Omental fat pad (tissue), 4 donors: ENCODE measurements around the gene DOCK7. TPM values are rescaled to one million over a fixed set of nuclear protein-coding genes. Genes with fewer than 3 reads are reported as not detected.

Experiments
- ATAC-seq: fragments of 150-250 bp; one replicate; pipeline ENCODE4 v1.9.1; 2016; ENCODE audit warnings: mild to moderate bottlenecking, moderate library complexity; ENCODE audit not compliant: low FRiP score
- DNase-seq: peaks from one replicate; pipeline ENCODE4 v3.0.0-alpha.2; 2019; ENCODE audit warnings: low spot score
- CTCF ChIP-seq, 3 donors: fragments of 450-650 bp; IDR thresholded peaks; one replicate each; pipeline ENCODE4 v1.5.1; 2016 to 2017; ENCODE audit warnings: antibody characterized with exemption in 3 of 3, mild to moderate bottlenecking in 3 of 3, moderate library complexity in 2 of 3
- total RNA-seq, 4 donors: library from RNA; depleted of rRNA; stranded (reverse); fragments of >200 nt; gene quantifications; one replicate each; pipeline ENCODE4 v1.1.0, GENCODE V29; 2016

The DOCK7 gene
- total RNA-seq, 4 donors from 2014 or later = 29.1 to 55.2 (median 31.0) TPM

- ATAC-seq (no peak), DNase-seq (no peak)
- no peak for TF ChIP-seq CTCF (IDR thresholded peaks at IDR 0.05)
These were observed 79.3 kb downstream of the DOCK7 start for GRCh38 chr1:62608905-62609304.

- ATAC-seq (no peak), DNase-seq (no peak)
- TF ChIP-seq CTCF (IDR thresholded peaks at IDR 0.05) = no peak
These were observed 86.7 kb downstream of the DOCK7 start for GRCh38 chr1:62601457-62601856.

- TF ChIP-seq CTCF (IDR thresholded peaks at IDR 0.05) = no peak
- DNase-seq (no peak), ATAC-seq (no peak)
These were observed 89.1 kb downstream of the DOCK7 start for GRCh38 chr1:62599044-62599443.

GRCh38 chr1:62597281-62597680 lies 90.9 kb downstream of the DOCK7 start, which contains the start of gene ANGPTL3:
Gene ANGPTL3 (plus strand): TSS chr1:62597520. CDS start chr1:62597567, 47 bp downstream.
- no peak for TF ChIP-seq CTCF (IDR thresholded peaks at IDR 0.05)
- ATAC-seq (no peak), DNase-seq (no peak)

GRCh38 chr1:62595647-62596046 lies 92.5 kb downstream of the DOCK7 start:
- DNase-seq (no peak), ATAC-seq (no peak)
- no peak for TF ChIP-seq CTCF (IDR thresholded peaks at IDR 0.05)

- no peak for DNase-seq
- no peak for TF ChIP-seq CTCF (IDR thresholded peaks at IDR 0.05)
- no peak for ATAC-seq
These were observed 94.3 kb downstream of the DOCK7 start for GRCh38 chr1:62593825-62594394.

GRCh38 chr1:62590970-62591368 lies 97.2 kb downstream of the DOCK7 start:
- TF ChIP-seq CTCF (IDR thresholded peaks at IDR 0.05) = no peak
- ATAC-seq = no peak
- DNase-seq = no peak
